ENCODE results near the gene TMCC1.

GRCh38 chr3:129632056-129632455, 261.5 kb downstream of the TMCC1 start:
- TF ChIP-seq CTCF (conservative IDR thresholded peaks at IDR 0.05; ENCODE audit: low read depth, low read length) = no peak
- TF ChIP-seq EZH2 (IDR thresholded peaks at IDR 0.05; ENCODE audit: low read length, unreplicated experiment) = no peak
- TF ChIP-seq EZH2phosphoT487 (IDR thresholded peaks at IDR 0.05; ENCODE audit: borderline replicate concordance, low read length) = no peak
